MG63 (cell line): Measurements from ENCODE around the gene DHRS3. TPM values are rescaled to one million over a fixed set of nuclear protein-coding genes. Genes with fewer than 3 reads are reported as not detected.
"Not testable (repeated sequence)": the region's sequence is repeated elsewhere in the genome, so short reads cannot be mapped to it uniquely, and the experiment has no call there.

Source experiments
- DNase-seq: peaks from one replicate; pipeline ENCODE4 v3.0.0-alpha.2; 2020
- H3K27me3 ChIP-seq: fragments of 250-450 bp; sonication (Bioruptor Pico); 2 replicates; pipeline ENCODE4 v1.5.1; 2020; ENCODE audit warnings: mild to moderate bottlenecking, moderate library complexity
- H3K36me3 ChIP-seq: fragments of 250-450 bp; sonication (Bioruptor Pico); 2 replicates; pipeline ENCODE4 v1.5.1; 2020; ENCODE audit warnings: mild to moderate bottlenecking, moderate library complexity
- H3K4me3 ChIP-seq: fragments of 250-450 bp; sonication (Bioruptor Pico); 2 replicates; pipeline ENCODE4 v1.5.1; 2020; ENCODE audit warnings: mild to moderate bottlenecking, moderate library complexity
- H3K9me3 ChIP-seq: fragments of 250-450 bp; sonication (Bioruptor Pico); 2 replicates; pipeline ENCODE4 v1.5.1; 2020; ENCODE audit warnings: mild to moderate bottlenecking, moderate library complexity
- total RNA-seq: library from RNA; depleted of rRNA; stranded (reverse); fragments of >200 nt; shearing (Covaris generic); gene quantifications from 2 replicates; pipeline ENCODE4 v1.2.3, GENCODE V29; 2014; ENCODE audit warnings: low replicate concordance

The DHRS3 gene
- total RNA-seq, 1 experiment from 2014 or later = 317 TPM

DNA sequence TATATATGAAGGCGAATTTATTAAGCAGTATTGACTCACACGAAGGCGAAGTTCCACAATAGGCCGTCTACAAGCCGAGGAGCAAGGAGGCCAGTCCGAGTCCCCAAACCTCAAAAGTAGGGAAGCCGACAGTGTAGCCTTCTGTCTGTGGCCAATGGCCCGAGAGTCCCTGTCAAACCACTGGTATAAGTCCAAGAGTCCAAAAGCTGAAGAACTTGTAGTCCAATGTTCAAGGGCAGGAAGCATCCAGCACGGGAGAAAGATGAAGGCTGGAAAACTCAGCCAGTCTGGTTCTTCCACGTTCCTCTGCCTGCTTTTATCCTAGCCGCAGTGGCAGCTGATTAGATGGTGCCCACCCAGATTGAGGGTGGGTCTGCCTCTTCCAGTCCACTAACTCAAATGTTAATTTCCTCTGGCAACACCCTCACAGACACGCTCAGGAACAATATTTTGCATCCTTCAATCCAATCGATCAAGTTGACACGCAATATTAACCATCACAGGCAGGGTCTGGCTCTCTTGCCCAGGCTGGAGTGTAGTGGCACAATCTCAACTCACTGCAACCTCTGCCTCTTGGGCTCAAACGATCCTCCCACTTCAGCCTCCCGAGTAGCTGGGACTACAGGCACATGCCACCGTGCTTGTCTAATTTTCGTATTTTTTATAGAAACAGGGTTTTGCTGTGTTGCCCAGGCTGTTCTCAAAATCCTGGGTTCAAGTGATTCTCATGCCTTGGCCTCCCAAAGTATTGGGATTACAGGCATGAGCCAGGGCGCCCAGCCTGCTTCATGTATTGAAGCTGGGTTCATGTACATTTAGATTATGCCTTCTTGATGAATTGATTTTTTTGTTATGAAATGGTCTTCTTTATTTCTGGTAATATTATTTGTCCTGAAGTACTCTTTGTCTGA is 85.3 kb downstream of the DHRS3 start:
- Histone ChIP-seq H3K36me3 (no peaks in the 10 kb centered on the region), H3K4me3 (no peak overlapping the region), H3K9me3 (peaks cover 7% of the 10 kb centered on the region; the same call in 1 of the 2 replicates), H3K27me3 (no peaks in the 10 kb centered on the region)
- DNase-seq = no peak

GRCh38 chr1:12531179-12531499 is 86.9 kb downstream of the DHRS3 start:
- DNase-seq = no peak
- H3K4me3 ChIP-seq = no peak overlapping the region

GRCh38 chr1:12530462-12531178 is 87.4 kb downstream of the DHRS3 start:
- Histone ChIP-seq H3K9me3 (no peaks in the 10 kb centered on the region), H3K4me3 (no peak overlapping the region), H3K27me3 (no peaks in the 10 kb centered on the region), H3K36me3 (no peaks in the 10 kb centered on the region)
- no peak for DNase-seq

More at GRCh38 chr1:12531179-12531499, 86.9 kb downstream of the DHRS3 start:
- Histone ChIP-seq H3K9me3 (peaks cover 4% of the 10 kb centered on the region; the same call in 1 of the 2 replicates), H3K36me3 (no peaks in the 10 kb centered on the region), H3K27me3 (no peaks in the 10 kb centered on the region)

GRCh38 chr1:12529640-12530174 is 88.3 kb downstream of the DHRS3 start:
- Histone ChIP-seq H3K36me3 (no peaks in the 10 kb centered on the region), H3K4me3 (no peak overlapping the region), H3K27me3 (no peaks in the 10 kb centered on the region), H3K9me3 (no peaks in the 10 kb centered on the region)
- no peak for DNase-seq

GRCh38 chr1:12528021-12528852 is 89.8 kb downstream of the DHRS3 start:
- H3K4me3 ChIP-seq = no peak overlapping the region
- no peaks in the 10 kb centered on the region for H3K27me3 ChIP-seq
- DNase-seq = peak; percentile 56
- no peaks in the 10 kb centered on the region for H3K9me3 ChIP-seq
- no peaks in the 10 kb centered on the region for H3K36me3 ChIP-seq

GRCh38 chr1:12527564-12527963 is 90.4 kb downstream of the DHRS3 start:
- Histone ChIP-seq H3K4me3 (no peak overlapping the region), H3K9me3 (no peaks in the 10 kb centered on the region), H3K27me3 (no peaks in the 10 kb centered on the region), H3K36me3 (no peaks in the 10 kb centered on the region)
- no peak for DNase-seq

DNA sequence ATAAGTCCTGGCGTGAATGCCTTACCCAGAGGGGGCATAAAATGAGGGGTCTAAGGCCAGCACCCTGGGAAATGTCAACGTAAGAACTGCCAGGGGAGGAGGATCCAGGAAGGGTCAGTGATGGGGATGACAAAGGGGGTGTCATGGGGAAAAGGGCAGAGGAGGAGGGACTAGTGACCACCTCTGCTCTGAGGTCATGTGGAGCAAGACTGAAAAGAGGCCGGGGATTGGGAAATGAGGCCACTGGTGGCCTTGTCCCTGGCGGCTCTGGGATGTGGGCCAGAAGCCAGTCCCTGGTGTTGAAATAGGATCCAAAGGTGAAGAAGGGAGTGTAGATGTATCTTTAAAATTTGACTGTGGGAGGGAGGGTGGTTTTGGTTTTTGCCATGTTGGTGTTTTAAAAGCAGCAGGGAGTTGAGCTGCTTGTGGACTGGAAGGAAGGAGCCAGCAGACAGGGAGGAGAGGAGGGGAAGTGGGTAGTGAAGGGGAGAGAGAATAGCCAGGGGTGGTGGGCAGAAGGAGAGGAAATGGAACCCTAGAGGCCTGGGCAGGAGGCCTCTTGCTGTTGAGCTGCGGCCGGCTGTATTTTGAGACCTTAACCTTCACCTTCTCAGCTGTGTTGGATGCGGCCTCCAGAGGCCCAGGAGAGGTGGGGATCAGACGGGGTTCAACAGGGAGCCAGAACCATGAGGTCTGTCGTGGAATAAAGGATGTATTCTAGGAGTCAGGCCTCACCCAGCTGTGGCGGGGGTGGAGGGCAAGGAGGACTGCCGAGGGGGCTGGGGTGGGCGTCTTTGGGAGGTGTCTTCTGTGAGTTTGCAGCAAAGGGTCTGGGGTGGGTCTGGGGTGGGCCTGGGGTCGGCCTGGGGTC is 92.5 kb downstream of the DHRS3 start:
- no peak for DNase-seq
- Histone ChIP-seq H3K27me3 (no peaks in the 10 kb centered on the region), H3K4me3 (no peak overlapping the region), H3K9me3 (no peaks in the 10 kb centered on the region), H3K36me3 (no peaks in the 10 kb centered on the region)

DNA sequence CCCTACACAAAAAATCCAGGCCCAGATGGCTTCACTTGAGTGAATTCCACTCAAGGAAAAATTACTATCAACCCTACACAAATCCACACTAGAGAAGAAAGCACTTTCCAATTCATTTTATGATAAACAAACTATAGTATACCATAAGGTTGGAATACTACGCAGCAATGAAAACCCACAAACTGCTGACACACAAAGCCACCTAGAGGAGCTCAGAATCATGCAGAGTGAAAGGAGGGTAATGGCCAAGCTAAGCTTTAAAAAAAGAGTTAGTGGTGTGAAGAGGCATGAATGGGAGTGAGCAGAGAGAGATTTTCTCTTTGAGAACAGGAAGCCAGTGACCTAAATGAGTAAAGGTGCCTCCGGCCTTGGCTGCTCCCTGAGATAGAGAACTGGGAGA is 93.7 kb downstream of the DHRS3 start:
- Histone ChIP-seq H3K4me3 (no peak overlapping the region), H3K9me3 (no peaks in the 10 kb centered on the region), H3K27me3 (no peaks in the 10 kb centered on the region), H3K36me3 (no peaks in the 10 kb centered on the region)
- DNase-seq = no peak

GRCh38 chr1:12522780-12523179 is 95.2 kb downstream of the DHRS3 start:
- H3K9me3 ChIP-seq, H3K27me3 ChIP-seq, H3K36me3 ChIP-seq, DNase-seq, H3K4me3 ChIP-seq: not testable (repeated sequence)

- no peaks in the 10 kb centered on the region for H3K27me3 ChIP-seq
- no peaks in the 10 kb centered on the region for H3K9me3 ChIP-seq
- no peak overlapping the region for H3K4me3 ChIP-seq
- DNase-seq = no peak
- H3K36me3 ChIP-seq = no peaks in the 10 kb centered on the region
Observed at GRCh38 chr1:12521096-12521495, 96.9 kb downstream of the DHRS3 start.

DNA sequence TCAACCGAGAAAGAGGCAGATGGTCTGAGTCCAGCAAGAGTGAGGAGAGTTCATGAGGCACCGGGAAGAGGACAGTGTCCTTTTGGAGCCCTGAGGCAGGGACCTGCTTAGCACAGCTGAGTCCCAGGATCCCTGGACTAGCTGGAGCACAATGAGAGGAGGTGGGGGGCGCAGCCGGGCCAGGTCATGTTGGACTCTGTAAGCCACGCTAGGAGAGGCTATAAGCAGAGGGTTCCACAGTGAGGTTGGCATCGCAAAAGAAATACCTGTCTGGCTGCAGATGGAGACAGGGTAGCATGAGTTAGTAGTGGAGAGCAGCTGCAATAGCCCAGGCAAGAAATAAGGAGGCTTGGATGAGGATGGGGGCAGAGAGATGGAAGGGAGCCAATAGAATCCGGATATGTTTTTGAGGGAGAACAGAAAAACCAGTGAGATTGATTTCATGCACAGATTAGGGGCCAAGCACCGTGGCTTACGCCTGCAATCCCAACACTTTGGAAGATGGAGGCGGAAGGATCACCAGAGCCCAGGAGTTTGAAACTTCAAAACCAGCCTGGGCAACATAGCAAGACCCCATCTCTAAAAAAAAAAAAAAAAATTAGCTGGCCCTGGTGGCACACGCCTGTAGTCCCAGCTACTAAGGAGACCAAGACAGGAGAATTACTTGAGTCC is 98.2 kb downstream of the DHRS3 start:
- Histone ChIP-seq H3K4me3 (no peak overlapping the region), H3K9me3 (no peaks in the 10 kb centered on the region), H3K27me3 (no peaks in the 10 kb centered on the region), H3K36me3 (no peaks in the 10 kb centered on the region)
- no peak for DNase-seq

GRCh38 chr1:12518931-12519692 is 98.9 kb downstream of the DHRS3 start:
- no peak overlapping the region for H3K4me3 ChIP-seq
- H3K27me3 ChIP-seq = no peaks in the 10 kb centered on the region
- no peaks in the 10 kb centered on the region for H3K36me3 ChIP-seq
- H3K9me3 ChIP-seq = no peaks in the 10 kb centered on the region
- DNase-seq = no peak
